GM21717 (cell line): ENCODE measurements around the gene DIS3L2.
"Not testable (repeated sequence)": the region's sequence is repeated elsewhere in the genome, so short reads cannot be mapped to it uniquely, and the experiment has no call there.

Experiments
- ATAC-seq: cut with Tn5 transposase; IDR thresholded peaks from one replicate; pipeline ENCODE4 v1.9.1; 2021; ENCODE audit warnings: mild to moderate bottlenecking, moderate library complexity; ENCODE audit not compliant: unreplicated experiment

The DIS3L2 gene

GRCh38 chr2:232363064-232363783, 401.7 kb downstream of the DIS3L2 start:
- ATAC-seq: not testable (repeated sequence)

GRCh38 chr2:232363784-232364615, 402.5 kb downstream of the DIS3L2 start:
- ATAC-seq: no peak

- not testable (repeated sequence) for ATAC-seq
Measured at GRCh38 chr2:232364806-232365594, 403.5 kb downstream of the DIS3L2 start.

- ATAC-seq: no peak
Measured at GRCh38 chr2:232365621-232366321, 404.3 kb downstream of the DIS3L2 start.

GRCh38 chr2:232366461-232366860, 404.9 kb downstream of the DIS3L2 start:
- not testable (repeated sequence) for ATAC-seq

GRCh38 chr2:232367016-232367415, 405.5 kb downstream of the DIS3L2 start:
- no peak for ATAC-seq

GRCh38 chr2:232367591-232368233, 406.2 kb downstream of the DIS3L2 start:
- no peak for ATAC-seq

GRCh38 chr2:232368311-232368731, 406.8 kb downstream of the DIS3L2 start:
- ATAC-seq: no peak

GRCh38 chr2:232369126-232369951, 407.8 kb downstream of the DIS3L2 start:
- no peak for ATAC-seq

- not testable (repeated sequence) for ATAC-seq
Measured at GRCh38 chr2:232370007-232370406, 408.5 kb downstream of the DIS3L2 start.

GRCh38 chr2:232372231-232373208, 411.0 kb downstream of the DIS3L2 start:
- ATAC-seq: no peak

- ATAC-seq: no peak
Measured at GRCh38 chr2:232374356-232374755, 412.8 kb downstream of the DIS3L2 start.

- ATAC-seq: no peak
Measured at GRCh38 chr2:232375164-232375563, 413.7 kb downstream of the DIS3L2 start.

GRCh38 chr2:232376260-232376659, 414.7 kb downstream of the DIS3L2 start:
- no peak for ATAC-seq

GRCh38 chr2:232376713-232377112, 415.2 kb downstream of the DIS3L2 start:
- ATAC-seq: no peak

GRCh38 chr2:232377319-232377718, 415.8 kb downstream of the DIS3L2 start:
- no peak for ATAC-seq

- ATAC-seq: no peak
Measured at GRCh38 chr2:232377841-232378734, 416.6 kb downstream of the DIS3L2 start.
